ENCODE data around the gene ARMC3. TPM values are rescaled to one million over a fixed set of nuclear protein-coding genes. Genes with fewer than 3 reads are reported as not detected.

ARMC3 gene
- total RNA-seq, 1 experiment from 2014 or later: 0.59 TPM

DNA sequence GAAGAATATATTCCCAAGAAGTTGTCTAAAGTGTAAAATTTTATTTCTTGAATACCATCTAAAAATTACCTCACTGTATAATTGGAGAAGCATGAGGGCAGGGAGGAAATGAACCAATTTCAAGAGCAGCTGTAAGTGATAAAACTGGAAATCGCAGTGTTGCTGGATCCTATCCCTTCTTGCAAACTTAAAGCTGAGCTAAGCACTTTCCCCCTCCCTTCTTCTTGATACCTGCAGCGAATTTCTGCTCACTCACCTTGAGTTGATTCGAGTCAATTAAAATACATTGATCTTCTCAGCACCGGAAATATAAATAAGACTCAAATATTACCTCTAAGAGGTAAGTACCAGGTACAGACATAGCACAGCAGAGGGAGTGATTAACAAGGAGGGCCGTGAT lies 65.5 kb downstream of the ARMC3 start:
- Histone ChIP-seq H3K36me3 (replicated peaks; ENCODE audit: control insufficient read depth, insufficient read depth, low read length) (no peaks in the 10 kb centered on the region), H3K4me3 (ENCODE audit: insufficient read depth, low read depth, low read length) (no peak overlapping the region), H3K27me3 (ENCODE audit: control insufficient read depth, insufficient read depth, low read length) (no peaks in the 10 kb centered on the region)
- DNase-seq: no peak

DNA sequence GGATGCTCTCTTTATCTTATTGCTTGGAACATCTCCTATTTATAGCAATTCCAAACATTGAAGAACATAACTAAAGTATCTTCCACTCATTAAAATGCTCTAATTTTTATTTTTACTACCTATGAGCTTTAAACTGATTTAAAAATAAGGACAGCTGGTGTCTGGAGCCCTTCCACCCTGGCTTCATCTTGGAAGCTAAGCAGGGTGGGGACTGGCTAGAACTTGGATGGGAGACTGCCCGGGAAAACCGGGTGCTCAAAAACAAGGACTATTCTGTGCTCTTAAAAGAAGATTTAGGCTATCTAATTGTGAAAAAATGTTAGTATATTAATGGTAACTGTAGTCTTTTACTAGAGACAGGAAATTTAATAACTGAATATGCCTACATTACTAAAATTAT lies 69.2 kb downstream of the ARMC3 start:
- peak; percentile 60 for DNase-seq
- no peaks in the 10 kb centered on the region for H3K27me3 ChIP-seq (ENCODE audit: control insufficient read depth, insufficient read depth, low read length)
- no peaks in the 10 kb centered on the region for H3K36me3 ChIP-seq (replicated peaks; ENCODE audit: control insufficient read depth, insufficient read depth, low read length)
- no peak overlapping the region for H3K4me3 ChIP-seq (ENCODE audit: insufficient read depth, low read depth, low read length)

DNA sequence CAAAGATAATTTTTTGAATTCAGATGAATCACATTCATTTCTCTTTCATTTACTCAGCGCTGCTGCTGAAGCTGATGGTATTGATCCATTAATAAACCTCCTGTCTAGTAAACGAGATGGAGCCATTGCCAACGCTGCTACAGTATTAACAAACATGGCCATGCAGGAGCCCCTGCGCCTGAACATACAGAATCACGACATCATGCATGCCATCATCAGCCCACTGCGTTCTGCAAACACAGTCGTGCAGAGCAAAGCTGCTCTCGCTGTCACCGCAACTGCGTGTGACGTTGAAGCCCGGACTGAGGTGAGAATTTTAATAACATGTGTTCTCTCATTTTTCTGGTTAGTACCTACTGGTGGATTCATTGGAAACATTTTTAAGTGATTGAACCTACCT lies 70.2 kb downstream of the ARMC3 start:
- no peaks in the 10 kb centered on the region for H3K27me3 ChIP-seq (ENCODE audit: control insufficient read depth, insufficient read depth, low read length)
- no peak for DNase-seq
- H3K4me3 ChIP-seq (ENCODE audit: insufficient read depth, low read depth, low read length): no peak overlapping the region
- no peaks in the 10 kb centered on the region for H3K36me3 ChIP-seq (replicated peaks; ENCODE audit: control insufficient read depth, insufficient read depth, low read length)

DNA sequence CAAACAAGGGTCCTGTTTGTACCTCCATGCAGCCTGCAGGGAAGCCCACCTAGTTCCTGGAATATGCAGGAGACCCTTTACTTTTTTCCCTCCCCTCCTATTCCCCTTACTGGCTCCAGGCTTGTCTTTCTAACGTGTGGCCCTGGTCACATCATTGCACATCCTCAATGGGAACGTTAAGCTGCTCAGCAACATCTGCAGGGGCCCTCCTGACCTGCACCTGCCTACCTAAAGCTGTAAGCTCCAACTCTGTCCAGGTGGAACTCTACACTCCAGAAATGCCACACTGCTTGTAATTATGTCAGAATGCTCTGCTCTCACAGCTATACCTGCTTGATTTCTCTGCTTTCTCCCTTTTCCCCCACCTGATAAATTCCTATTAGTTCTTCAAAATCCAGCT lies 72.1 kb downstream of the ARMC3 start:
- no peak for DNase-seq
- no peak overlapping the region for H3K4me3 ChIP-seq (ENCODE audit: insufficient read depth, low read depth, low read length)

DNA sequence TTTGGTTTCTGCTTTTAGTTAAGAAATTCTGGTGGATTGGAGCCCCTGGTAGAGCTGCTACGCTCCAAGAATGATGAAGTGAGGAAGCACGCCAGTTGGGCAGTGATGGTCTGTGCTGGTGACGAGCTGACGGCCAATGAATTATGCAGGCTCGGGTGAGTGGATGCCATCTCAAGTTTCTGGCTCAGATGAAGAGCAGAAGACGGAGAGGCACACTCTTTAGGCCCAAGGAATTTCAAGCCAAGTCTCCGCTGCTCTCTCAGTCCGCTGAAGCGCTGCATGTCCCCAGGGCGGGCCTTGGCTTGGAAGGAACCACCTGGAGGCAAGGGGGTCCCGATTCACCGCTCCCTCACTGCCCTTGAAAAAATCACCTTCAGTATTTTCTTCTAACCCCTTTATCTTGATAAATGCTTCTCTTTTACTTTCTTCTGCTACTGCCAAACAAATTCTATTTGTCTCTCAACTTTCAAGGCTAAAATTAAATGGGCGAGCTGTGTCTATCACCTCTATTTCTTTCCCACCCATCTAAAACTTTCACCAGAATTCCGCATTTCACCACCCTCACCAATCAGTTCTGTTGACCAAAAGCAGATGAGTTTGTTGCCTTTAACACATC lies 74.2 kb downstream of the ARMC3 start:
- Histone ChIP-seq H3K27me3 (ENCODE audit: control insufficient read depth, insufficient read depth, low read length) (no peaks in the 10 kb centered on the region), H3K36me3 (replicated peaks; ENCODE audit: control insufficient read depth, insufficient read depth, low read length) (no peaks in the 10 kb centered on the region), H3K4me3 (ENCODE audit: insufficient read depth, low read depth, low read length) (no peak overlapping the region)
- peak; percentile 60 for DNase-seq

More for the DNA sequence above, 72.1 kb downstream of the ARMC3 start:
- Histone ChIP-seq H3K36me3 (replicated peaks; ENCODE audit: control insufficient read depth, insufficient read depth, low read length) (no peaks in the 10 kb centered on the region), H3K27me3 (ENCODE audit: control insufficient read depth, insufficient read depth, low read length) (no peaks in the 10 kb centered on the region)

DNA sequence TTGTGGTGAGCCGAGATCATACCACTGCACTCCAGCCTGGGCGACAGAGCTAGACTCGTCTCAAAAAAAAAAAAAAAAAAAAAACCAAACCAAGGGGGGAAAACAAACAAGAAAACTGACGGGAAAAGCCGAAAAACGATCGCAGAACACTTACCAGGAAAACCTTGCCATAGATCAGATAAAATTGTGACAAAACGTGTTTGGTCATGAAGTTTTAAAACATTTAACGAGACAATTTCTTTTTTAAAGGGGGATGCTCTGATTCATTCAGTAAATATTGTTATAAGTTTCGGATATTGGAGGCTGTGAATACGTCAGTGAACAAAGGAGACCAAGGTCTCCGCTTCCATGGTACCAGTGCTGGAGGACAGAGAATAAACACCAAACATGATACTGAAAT lies 77.3 kb downstream of the ARMC3 start:
- no peak for DNase-seq
- no peak overlapping the region for H3K4me3 ChIP-seq (ENCODE audit: insufficient read depth, low read depth, low read length)
- no peaks in the 10 kb centered on the region for H3K27me3 ChIP-seq (ENCODE audit: control insufficient read depth, insufficient read depth, low read length)
- no peaks in the 10 kb centered on the region for H3K36me3 ChIP-seq (replicated peaks; ENCODE audit: control insufficient read depth, insufficient read depth, low read length)

DNA sequence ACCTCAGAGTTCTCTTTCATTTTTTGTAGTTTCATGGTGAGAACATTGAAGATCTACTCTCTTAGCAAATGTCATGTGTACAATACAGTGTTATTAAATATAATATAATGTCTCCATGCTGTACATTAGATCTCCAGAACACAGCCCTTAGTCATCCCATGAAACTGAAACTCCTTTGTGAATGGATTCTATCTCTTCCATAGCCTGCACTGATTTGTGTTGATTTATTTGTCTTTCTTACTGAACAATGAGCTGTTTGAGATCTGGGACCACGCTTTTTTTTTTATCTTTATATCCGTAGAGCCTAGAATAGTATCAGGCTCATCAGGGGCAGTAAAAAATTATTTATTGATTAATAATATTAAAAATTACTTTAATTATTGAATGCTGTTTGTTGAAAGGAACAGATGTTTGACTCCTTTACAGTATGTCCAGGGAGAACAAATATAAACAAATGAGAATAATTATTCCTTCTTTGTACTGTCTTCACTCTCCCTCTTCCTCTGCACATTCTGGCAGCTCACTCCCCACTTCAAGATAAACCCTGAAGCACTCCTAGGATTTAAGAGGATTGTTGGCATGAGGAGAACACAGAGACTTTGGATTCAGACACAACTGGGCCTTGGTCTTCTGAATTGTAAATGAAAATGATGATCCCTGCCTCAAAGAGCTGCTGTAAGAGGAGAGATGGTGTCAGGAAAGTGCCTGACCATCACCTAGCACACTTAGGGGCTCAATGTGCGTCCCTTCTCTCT lies 85.9 kb downstream of the ARMC3 start:
- H3K4me3 ChIP-seq (ENCODE audit: insufficient read depth, low read depth, low read length): no peak overlapping the region
- no peaks in the 10 kb centered on the region for H3K27me3 ChIP-seq (ENCODE audit: control insufficient read depth, insufficient read depth, low read length)
- H3K36me3 ChIP-seq (replicated peaks; ENCODE audit: control insufficient read depth, insufficient read depth, low read length): no peaks in the 10 kb centered on the region
- DNase-seq: no peak

DNA sequence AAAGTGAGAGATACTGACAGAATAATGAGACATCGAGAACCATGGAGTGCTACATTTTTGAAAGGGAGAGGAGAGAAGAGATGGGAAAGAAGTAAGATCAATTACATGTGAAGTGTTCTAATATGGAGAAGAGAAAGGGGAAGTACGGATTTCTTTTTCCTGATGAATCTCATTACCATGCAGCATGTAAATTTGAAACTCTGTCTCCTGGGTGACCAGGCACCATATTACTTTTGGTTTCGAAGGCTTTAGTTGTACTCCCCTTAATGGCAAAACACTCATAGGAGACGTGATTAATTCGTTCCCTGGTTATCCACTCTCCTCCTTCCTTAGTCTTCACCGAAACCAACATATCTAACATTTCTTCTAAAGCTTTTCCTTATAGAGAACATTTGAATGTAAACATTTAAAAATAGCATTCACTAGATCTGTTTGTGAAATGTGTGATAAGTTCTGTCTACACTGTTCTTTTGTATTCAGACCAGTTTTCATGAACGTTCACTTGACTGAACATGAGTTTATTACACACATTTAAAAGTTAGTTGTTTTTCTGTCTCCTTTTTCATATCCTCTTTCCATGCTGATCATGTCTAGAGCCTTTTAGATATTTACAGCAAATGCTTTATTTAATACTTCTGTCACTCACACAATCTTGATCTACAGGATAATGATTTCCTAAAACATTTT lies 87.3 kb downstream of the ARMC3 start:
- no peak for DNase-seq
- Histone ChIP-seq H3K27me3 (ENCODE audit: control insufficient read depth, insufficient read depth, low read length) (no peaks in the 10 kb centered on the region), H3K4me3 (ENCODE audit: insufficient read depth, low read depth, low read length) (no peak overlapping the region), H3K36me3 (replicated peaks; ENCODE audit: control insufficient read depth, insufficient read depth, low read length) (no peaks in the 10 kb centered on the region)

DNA sequence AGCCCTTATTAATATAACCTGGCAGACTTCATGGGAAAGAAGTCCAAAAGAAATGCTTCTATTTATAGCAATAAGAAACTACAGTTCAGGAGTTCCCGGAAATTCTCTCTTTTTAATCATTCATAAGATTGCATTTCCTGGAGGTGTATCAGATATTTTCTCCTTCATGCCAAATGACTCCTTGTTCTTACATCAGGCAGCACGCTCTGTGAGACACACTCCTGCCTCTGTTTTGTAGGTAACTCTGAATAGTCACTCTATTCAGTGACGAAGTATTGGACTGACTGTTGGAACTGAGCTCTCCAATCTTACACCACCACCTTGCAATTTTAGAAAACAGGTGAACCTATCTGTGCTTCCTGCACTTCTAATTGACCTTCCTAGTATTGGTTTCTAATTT lies 88.8 kb downstream of the ARMC3 start:
- Histone ChIP-seq H3K4me3 (ENCODE audit: insufficient read depth, low read depth, low read length) (no peak overlapping the region), H3K36me3 (replicated peaks; ENCODE audit: control insufficient read depth, insufficient read depth, low read length) (no peaks in the 10 kb centered on the region), H3K27me3 (ENCODE audit: control insufficient read depth, insufficient read depth, low read length) (no peaks in the 10 kb centered on the region)
- no peak for DNase-seq

DNA sequence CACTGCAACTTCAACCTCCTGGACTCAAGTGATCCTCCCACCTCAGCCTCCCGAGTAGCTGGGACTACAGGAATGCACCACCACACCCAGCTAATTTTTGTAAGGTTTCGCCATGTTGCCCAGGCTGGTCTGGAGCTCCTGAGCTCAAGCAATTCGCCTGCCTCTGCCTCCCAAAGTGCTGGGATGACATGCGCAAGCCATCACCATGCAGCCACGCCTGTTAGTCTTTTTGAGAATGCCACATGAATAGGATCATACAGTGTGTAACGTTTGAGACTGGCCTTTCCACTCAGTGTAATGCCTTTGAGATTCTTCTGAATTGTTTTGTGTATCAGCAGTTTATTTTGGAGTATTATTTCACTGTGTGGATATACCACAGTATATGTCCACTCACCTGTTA lies 91.8 kb downstream of the ARMC3 start:
- Histone ChIP-seq H3K27me3 (ENCODE audit: control insufficient read depth, insufficient read depth, low read length) (no peaks in the 10 kb centered on the region), H3K4me3 (ENCODE audit: insufficient read depth, low read depth, low read length) (no peak overlapping the region), H3K36me3 (replicated peaks; ENCODE audit: control insufficient read depth, insufficient read depth, low read length) (no peaks in the 10 kb centered on the region)
- no peak for DNase-seq

DNA sequence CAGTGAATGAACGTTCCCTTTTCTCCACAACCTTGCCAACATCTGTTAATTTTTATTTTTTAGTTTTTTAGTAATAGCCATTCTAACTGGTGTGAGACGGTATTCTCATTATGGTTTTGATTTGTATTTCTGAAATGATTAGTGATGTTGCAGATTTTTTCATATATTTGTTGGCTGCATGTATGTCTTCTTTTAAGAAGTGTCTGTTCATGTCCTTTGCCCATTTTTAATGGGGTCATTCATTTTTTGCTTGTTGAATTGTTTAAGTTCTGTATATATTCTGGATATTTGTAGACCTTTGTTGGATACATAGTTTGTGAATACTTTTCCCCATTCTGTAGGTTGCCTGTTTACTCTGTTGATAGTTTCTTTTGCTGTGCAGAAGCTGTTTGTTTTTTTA lies 93.6 kb downstream of the ARMC3 start:
- DNase-seq: no peak
- no peaks in the 10 kb centered on the region for H3K36me3 ChIP-seq (replicated peaks; ENCODE audit: control insufficient read depth, insufficient read depth, low read length)
- H3K27me3 ChIP-seq (ENCODE audit: control insufficient read depth, insufficient read depth, low read length): no peaks in the 10 kb centered on the region
- no peak overlapping the region for H3K4me3 ChIP-seq (ENCODE audit: insufficient read depth, low read depth, low read length)

DNA sequence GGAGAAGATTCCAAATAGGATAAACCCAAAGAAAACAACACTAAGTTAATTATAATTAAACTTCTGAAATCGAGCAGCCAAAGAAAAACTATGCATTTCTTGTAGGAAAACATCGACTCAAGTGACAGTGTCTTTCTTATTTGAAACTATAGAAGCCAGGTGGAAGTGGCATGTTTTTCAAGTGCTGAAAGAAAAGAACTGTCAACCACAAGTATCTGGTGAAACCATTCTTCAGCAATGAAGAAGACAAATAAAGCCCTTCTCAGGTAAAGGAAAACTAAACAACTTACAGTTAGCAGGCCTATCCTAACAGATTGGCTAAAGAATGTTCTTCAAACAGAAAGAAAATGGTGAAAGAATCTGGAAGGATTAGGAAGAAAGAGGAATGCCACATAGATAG lies 96.1 kb downstream of the ARMC3 start:
- Histone ChIP-seq H3K27me3 (ENCODE audit: control insufficient read depth, insufficient read depth, low read length) (no peaks in the 10 kb centered on the region), H3K36me3 (replicated peaks; ENCODE audit: control insufficient read depth, insufficient read depth, low read length) (no peaks in the 10 kb centered on the region), H3K4me3 (ENCODE audit: insufficient read depth, low read depth, low read length) (no peak overlapping the region)
- DNase-seq: no peak

DNA sequence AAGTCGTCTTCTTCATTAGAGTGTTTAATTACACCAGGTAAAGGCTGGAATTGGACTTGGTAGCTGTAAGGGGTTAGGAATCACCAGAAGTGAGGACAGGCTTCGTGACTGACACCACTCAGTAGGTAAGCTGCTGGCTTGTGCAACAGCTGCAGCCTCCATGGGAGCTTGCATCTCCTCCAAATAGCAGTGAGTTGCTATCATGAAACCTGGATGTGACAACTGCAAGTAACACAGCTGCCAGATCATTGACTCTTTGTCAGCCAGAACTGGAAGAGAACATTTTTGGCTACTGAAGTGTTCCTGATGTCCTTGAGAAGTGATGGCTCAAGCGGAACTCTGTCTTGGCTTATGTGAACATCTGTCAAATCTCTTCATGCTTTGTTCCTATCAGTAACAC lies 103.5 kb downstream of the ARMC3 start:
- DNase-seq: no peak
- no peak overlapping the region for H3K4me3 ChIP-seq (ENCODE audit: insufficient read depth, low read depth, low read length)
- no peaks in the 10 kb centered on the region for H3K36me3 ChIP-seq (replicated peaks; ENCODE audit: control insufficient read depth, insufficient read depth, low read length)
- H3K27me3 ChIP-seq (ENCODE audit: control insufficient read depth, insufficient read depth, low read length): no peaks in the 10 kb centered on the region

DNA sequence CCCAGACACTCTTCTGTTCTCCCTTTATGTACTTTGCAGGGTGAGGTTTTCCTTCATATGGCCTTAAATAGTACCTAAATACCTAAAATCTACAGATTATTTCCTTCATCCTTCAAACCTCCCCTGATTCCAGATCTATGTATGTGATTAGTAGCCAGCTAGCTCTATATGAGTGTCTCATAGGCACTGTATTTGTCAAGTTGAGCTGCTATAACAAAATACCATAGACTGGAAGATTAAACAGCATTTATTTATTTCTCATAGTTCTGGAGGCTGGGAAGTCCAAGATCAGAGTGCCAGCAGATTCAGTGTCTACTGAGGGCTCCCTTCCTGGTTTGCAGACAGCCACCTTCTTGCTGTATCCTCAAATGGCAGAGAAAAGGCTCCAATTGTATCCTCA lies 106.9 kb downstream of the ARMC3 start:
- Histone ChIP-seq H3K4me3 (ENCODE audit: insufficient read depth, low read depth, low read length) (no peak overlapping the region), H3K27me3 (ENCODE audit: control insufficient read depth, insufficient read depth, low read length) (no peaks in the 10 kb centered on the region), H3K36me3 (replicated peaks; ENCODE audit: control insufficient read depth, insufficient read depth, low read length) (no peaks in the 10 kb centered on the region)
- no peak for DNase-seq

DNA sequence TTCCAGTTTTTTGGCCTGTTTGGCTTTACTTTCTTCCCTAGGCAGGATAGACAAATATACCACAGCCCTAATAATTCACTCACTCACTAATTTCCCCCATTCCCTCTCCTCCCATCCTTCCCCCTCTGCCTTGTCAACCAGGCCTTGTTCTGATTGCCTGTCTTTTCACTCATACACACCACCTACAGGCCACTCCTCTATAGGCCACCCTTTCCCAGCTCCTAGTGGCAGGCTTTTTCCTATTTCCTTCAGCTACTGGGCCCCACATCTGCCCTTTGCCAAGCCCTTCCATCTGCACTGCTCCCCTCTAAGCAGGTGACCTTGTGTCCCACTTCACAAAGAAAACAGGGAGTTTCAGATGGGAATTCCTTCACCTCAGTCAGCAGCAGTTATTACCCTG lies 107.7 kb downstream of the ARMC3 start:
- Histone ChIP-seq H3K27me3 (ENCODE audit: control insufficient read depth, insufficient read depth, low read length) (no peaks in the 10 kb centered on the region), H3K36me3 (replicated peaks; ENCODE audit: control insufficient read depth, insufficient read depth, low read length) (no peaks in the 10 kb centered on the region), H3K4me3 (ENCODE audit: insufficient read depth, low read depth, low read length) (no peak overlapping the region)
- DNase-seq: peak; percentile 28

All from H7 (cell line).